K562 (cell line): ENCODE data around the gene CTBP2. TPM values are rescaled to one million over a fixed set of nuclear protein-coding genes. Genes with fewer than 3 reads are reported as not detected.

Experiments
- ATAC-seq: fragments of 200-7000 bp; cut with Tn5 transposase; 3 replicates; pipeline ENCODE4 v1.9.1; 2020; ENCODE audit warnings: moderate library complexity
- BruUV-seq: library from RNA; stranded (reverse); fragments of 400-500 nt; replicated peaks from 2 replicates; lab custom pipeline; 2021; lab: Mats Ljungman, UMichigan
- CTCF ChIA-PET: fragments of 300-600 bp; formaldehyde crosslinking; extraction: SDS; loops from one replicate; lab custom pipeline; 2021; ENCODE audit warnings: low intra/inter-chr PET ratio; lab: Yijun Ruan, JAX
- POLR2A ChIA-PET: fragments of 300-600, 350-650 bp; sonication (Branson Sonifier 250); formaldehyde crosslinking; extraction: SDS; loops from one replicate; lab custom pipeline; 2021; ENCODE audit warnings: antibody characterized with exemption, inconsistent platforms; lab: Yijun Ruan, JAX
- DNase-seq, 4 experiments: peaks; one replicate each; pipeline versions ENCODE4 v3.0.0 to v3.0.0-alpha.2; 2011 to 2018; ENCODE audit warnings: low spot score in 3 of 4, mixed read lengths in 3 of 4; ENCODE audit errors: extremely low read depth in 1 of 4
- FAIRE-seq: peaks from 2 replicates; lab custom pipeline; 2011; peaks lifted over from hg19 to GRCh38; lab: Jason Lieb, UNC
- H2AFZ ChIP-seq: 2 replicates; pipeline ENCODE4 v1.6.0; 2011; ENCODE audit warnings: low read depth, low read length, control low read depth, inconsistent platforms
- H3K27ac ChIP-seq: fragments of 200-600 bp; 3 replicates; pipeline ENCODE4 v1.8.0; 2011; ENCODE audit warnings: low read depth, mild to moderate bottlenecking, control low read depth, inconsistent platforms, low read length, moderate library complexity, mixed read lengths; ENCODE audit errors: extremely low read depth
- H3K27me3 ChIP-seq, 2 experiments: fragments of 300-600 bp in 1 of 2; 2 replicates in 1 of 2; 3 replicates in 1 of 2; pipeline versions ENCODE4 v1.6.0 to v1.8.0; 2011; ENCODE audit warnings: inconsistent platforms in 2 of 2, low read length in 2 of 2, mild to moderate bottlenecking in 1 of 2, mixed read lengths in 1 of 2, moderate library complexity in 1 of 2; ENCODE audit not compliant: control insufficient read depth in 2 of 2, insufficient read depth in 2 of 2
- H3K36me3 ChIP-seq: fragments of 300-600 bp; 3 replicates; pipeline ENCODE4 v1.8.0; 2011; ENCODE audit warnings: mild to moderate bottlenecking, low read length, inconsistent platforms; ENCODE audit not compliant: control insufficient read depth, insufficient read depth
- H3K4me1 ChIP-seq, 2 experiments: fragments of 200-600 bp in 1 of 2; replicated peaks in 1 of 2; 2 replicates in 1 of 2; 3 replicates in 1 of 2; pipeline versions ENCODE4 v1.5.1 to v1.8.0; 2011; ENCODE audit warnings: inconsistent platforms in 2 of 2, low read length in 2 of 2, mild to moderate bottlenecking in 1 of 2, mixed read lengths in 1 of 2, moderate library complexity in 1 of 2; ENCODE audit not compliant: control insufficient read depth in 2 of 2, insufficient read depth in 2 of 2
- H3K4me2 ChIP-seq: 2 replicates; pipeline ENCODE4 v1.6.1; 2011; ENCODE audit warnings: low read length, control low read depth, inconsistent platforms, mixed read lengths; ENCODE audit not compliant: insufficient read depth
- H3K4me3 ChIP-seq: fragments of 200-600 bp; sonication (generic), shearing (Covaris generic); 2 replicates; pipeline ENCODE4 v1.5.1; 2016; ENCODE audit warnings: control low read depth, inconsistent platforms
- H3K79me2 ChIP-seq: fragments of 200-600 bp; 3 replicates; pipeline ENCODE4 v1.8.0; 2011; ENCODE audit warnings: low read length, inconsistent platforms; ENCODE audit not compliant: control insufficient read depth, insufficient read depth
- H3K9ac ChIP-seq, 2 experiments: 2 replicates each; pipeline versions ENCODE4 v1.6.0 to v1.6.1; 2011; ENCODE audit warnings: low read depth in 2 of 2, low read length in 2 of 2, control low read depth in 1 of 2, inconsistent platforms in 1 of 2, mild to moderate bottlenecking in 1 of 2, mixed read lengths in 1 of 2; ENCODE audit not compliant: insufficient read depth in 1 of 2
- H3K9me1 ChIP-seq: one replicate; pipeline ENCODE4 v1.6.0; 2011; ENCODE audit warnings: inconsistent platforms, mild to moderate bottlenecking, low read length, moderate library complexity; ENCODE audit not compliant: control insufficient read depth, insufficient read depth
- H3K9me3 ChIP-seq: replicated peaks from 2 replicates; pipeline ENCODE4 v1.5.1; 2011; ENCODE audit warnings: low read depth, low read length, inconsistent platforms; ENCODE audit not compliant: control insufficient read depth, insufficient read depth
- H4K20me1 ChIP-seq: replicated peaks from 2 replicates; pipeline ENCODE4 v1.6.1; 2011; ENCODE audit warnings: low read length, inconsistent platforms, mixed read lengths; ENCODE audit not compliant: control insufficient read depth, insufficient read depth
- HDAC6 ChIP-seq: IDR thresholded peaks from 2 replicates; pipeline ENCODE4 v1.6.1; 2012; ENCODE audit warnings: low read depth, mild to moderate bottlenecking, control low read depth, inconsistent platforms, low read length, moderate library complexity
- NCOA6 ChIP-seq: fragments of 450-650 bp; IDR thresholded peaks from 2 replicates; pipeline ENCODE4 v1.6.1; 2017; ENCODE audit warnings: mild to moderate bottlenecking
- POLR2G ChIP-seq: fragments of 200-400 bp; formaldehyde crosslinking; IDR thresholded peaks from 2 replicates; pipeline ENCODE4 v1.6.1; 2017; ENCODE audit warnings: low read depth, mild to moderate bottlenecking, antibody characterized with exemption, low read length, moderate library complexity
- TAF7 ChIP-seq: fragments of 450-650 bp; IDR thresholded peaks from 2 replicates; pipeline ENCODE4 v1.6.1; 2016; ENCODE audit warnings: missing genetic modification characterization, missing compliant biosample characterization
- WHSC1 ChIP-seq: IDR thresholded peaks from one replicate; pipeline ENCODE4 v1.6.1; 2012; ENCODE audit warnings: low read length, control low read depth, inconsistent platforms
- WGBS: fragments of 100-300 bp; shearing (Covaris generic); methylation state at CpG from one replicate; pipeline ENCODE4 v1.1.6; 2016; ENCODE audit warnings: low coverage, mixed read lengths; ENCODE audit not compliant: insufficient coverage; ENCODE audit errors: missing lambda C conversion rate; 5-methylcytosine and 5-hydroxymethylcytosine counted together
- in situ Hi-C: fragments of 300-500 bp; cut with MboI; formaldehyde crosslinking; loops from 4 replicates; pipeline ENCODE4 v1.15.0; 2018; ENCODE audit warnings: inconsistent platforms, mixed read lengths
- intact Hi-C: fragments of 100-400 bp; cut with micrococcal nuclease; formaldehyde crosslinking; loops from 2 replicates; pipeline ENCODE4 v1.14.2; 2022
- polyA plus RNA-seq, 8 experiments: library from polyadenylated mRNA; depleted of rRNA in 4 of 8; stranded (reverse) in 5 of 8; unstranded in 3 of 8; fragments of >200 nt; fragmentation: Nextera tagmentation in 2 of 8; fragmentation: Illumina TruSeq in 1 of 8; extraction: Ambion mirVana in 2 of 8; extraction: Trizol in 1 of 8; gene quantifications; 2 replicates each; pipeline versions ENCODE4 v1.2.1 to v1.2.3, GENCODE V29; 2011 to 2014; ENCODE audit warnings: inconsistent platforms in 1 of 8, missing spikeins in 1 of 8
- total RNA-seq, 7 experiments: library from RNA; depleted of rRNA in 6 of 7; stranded (reverse); fragments of >200 nt in 6 of 7; fragmentation: Illumina TruSeq in 2 of 7; extraction: Trizol in 2 of 7; gene quantifications; 2 replicates each; pipeline versions ENCODE4 v1.2.1 to v1.2.3, GENCODE V29; 2011 to 2021; ENCODE audit warnings: low replicate concordance in 1 of 7
- TF ChIP-seq, protein P1 (sequence below), 2 experiments: fragments of 450-650 bp; IDR thresholded peaks; 2 replicates each; pipeline ENCODE4 v1.6.1; 2016; ENCODE audit warnings: mild to moderate bottlenecking in 2 of 2, borderline replicate concordance in 1 of 2, low read depth in 1 of 2, moderate library complexity in 1 of 2

Gene CTBP2
- total and polyA plus RNA-seq, 9 of the 15 experiments (the other 6 are each of a cell fraction or from before 2014, with no cell fraction given) = 1.3 to 8.8 (median 5.1) TPM

DNA sequence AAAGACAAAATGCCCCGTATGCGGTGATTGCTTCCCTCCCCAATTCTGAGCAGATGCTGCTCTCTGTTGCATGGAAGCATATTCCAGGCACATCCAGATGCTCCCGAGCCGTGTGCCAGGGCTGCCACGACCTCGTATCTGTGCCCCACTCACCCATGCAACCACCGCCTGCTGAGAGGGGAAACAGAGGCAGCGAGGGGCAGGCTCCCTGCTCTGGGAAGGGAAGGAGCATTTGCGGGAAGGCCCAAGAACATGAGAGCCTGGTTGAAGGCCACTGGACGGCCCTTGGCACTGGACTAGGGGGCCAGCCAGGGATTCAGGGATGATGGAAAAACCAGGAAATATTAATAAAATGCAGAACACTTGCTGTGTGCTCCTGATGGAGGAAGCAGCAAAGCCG, 89.4 kb downstream of the CTBP2 start:
- H3K27me3 ChIP-seq = no peaks in the 10 kb centered on the region
- ATAC-seq (no peak), DNase-seq (no peak), FAIRE-seq (no peak)
- CTCF ChIA-PET = no interaction called here
- peaks cover 48% of the 10 kb centered on the region for H3K79me2 ChIP-seq
- H3K4me1 ChIP-seq = no peaks in the 10 kb centered on the region; a peak in 1 of 5 replicates
- H3K4me3 ChIP-seq = no peak overlapping the region
- intact Hi-C loops (no loop called here), in situ Hi-C loops (no loop called here)
- POLR2A ChIA-PET = no interaction called here
- no TSS peak for BruUV-seq
- no peak overlapping the region for H2AFZ ChIP-seq
- H3K27ac ChIP-seq = no peak overlapping the region
- H3K9me3 ChIP-seq = no peaks in the 10 kb centered on the region
- H3K36me3 ChIP-seq = peaks cover 25% of the 10 kb centered on the region; the same call in 2 of the 3 replicates
- H3K4me2 ChIP-seq = no peak overlapping the region
- peaks cover 2% of the 10 kb centered on the region for H3K9me1 ChIP-seq
- TF ChIP-seq POLR2G (no peak), HDAC6 (no peak), NCOA6 (no peak), WHSC1 (no peak), TAF7 (tag) (no peak)
- TF ChIP-seq, protein P1, sequence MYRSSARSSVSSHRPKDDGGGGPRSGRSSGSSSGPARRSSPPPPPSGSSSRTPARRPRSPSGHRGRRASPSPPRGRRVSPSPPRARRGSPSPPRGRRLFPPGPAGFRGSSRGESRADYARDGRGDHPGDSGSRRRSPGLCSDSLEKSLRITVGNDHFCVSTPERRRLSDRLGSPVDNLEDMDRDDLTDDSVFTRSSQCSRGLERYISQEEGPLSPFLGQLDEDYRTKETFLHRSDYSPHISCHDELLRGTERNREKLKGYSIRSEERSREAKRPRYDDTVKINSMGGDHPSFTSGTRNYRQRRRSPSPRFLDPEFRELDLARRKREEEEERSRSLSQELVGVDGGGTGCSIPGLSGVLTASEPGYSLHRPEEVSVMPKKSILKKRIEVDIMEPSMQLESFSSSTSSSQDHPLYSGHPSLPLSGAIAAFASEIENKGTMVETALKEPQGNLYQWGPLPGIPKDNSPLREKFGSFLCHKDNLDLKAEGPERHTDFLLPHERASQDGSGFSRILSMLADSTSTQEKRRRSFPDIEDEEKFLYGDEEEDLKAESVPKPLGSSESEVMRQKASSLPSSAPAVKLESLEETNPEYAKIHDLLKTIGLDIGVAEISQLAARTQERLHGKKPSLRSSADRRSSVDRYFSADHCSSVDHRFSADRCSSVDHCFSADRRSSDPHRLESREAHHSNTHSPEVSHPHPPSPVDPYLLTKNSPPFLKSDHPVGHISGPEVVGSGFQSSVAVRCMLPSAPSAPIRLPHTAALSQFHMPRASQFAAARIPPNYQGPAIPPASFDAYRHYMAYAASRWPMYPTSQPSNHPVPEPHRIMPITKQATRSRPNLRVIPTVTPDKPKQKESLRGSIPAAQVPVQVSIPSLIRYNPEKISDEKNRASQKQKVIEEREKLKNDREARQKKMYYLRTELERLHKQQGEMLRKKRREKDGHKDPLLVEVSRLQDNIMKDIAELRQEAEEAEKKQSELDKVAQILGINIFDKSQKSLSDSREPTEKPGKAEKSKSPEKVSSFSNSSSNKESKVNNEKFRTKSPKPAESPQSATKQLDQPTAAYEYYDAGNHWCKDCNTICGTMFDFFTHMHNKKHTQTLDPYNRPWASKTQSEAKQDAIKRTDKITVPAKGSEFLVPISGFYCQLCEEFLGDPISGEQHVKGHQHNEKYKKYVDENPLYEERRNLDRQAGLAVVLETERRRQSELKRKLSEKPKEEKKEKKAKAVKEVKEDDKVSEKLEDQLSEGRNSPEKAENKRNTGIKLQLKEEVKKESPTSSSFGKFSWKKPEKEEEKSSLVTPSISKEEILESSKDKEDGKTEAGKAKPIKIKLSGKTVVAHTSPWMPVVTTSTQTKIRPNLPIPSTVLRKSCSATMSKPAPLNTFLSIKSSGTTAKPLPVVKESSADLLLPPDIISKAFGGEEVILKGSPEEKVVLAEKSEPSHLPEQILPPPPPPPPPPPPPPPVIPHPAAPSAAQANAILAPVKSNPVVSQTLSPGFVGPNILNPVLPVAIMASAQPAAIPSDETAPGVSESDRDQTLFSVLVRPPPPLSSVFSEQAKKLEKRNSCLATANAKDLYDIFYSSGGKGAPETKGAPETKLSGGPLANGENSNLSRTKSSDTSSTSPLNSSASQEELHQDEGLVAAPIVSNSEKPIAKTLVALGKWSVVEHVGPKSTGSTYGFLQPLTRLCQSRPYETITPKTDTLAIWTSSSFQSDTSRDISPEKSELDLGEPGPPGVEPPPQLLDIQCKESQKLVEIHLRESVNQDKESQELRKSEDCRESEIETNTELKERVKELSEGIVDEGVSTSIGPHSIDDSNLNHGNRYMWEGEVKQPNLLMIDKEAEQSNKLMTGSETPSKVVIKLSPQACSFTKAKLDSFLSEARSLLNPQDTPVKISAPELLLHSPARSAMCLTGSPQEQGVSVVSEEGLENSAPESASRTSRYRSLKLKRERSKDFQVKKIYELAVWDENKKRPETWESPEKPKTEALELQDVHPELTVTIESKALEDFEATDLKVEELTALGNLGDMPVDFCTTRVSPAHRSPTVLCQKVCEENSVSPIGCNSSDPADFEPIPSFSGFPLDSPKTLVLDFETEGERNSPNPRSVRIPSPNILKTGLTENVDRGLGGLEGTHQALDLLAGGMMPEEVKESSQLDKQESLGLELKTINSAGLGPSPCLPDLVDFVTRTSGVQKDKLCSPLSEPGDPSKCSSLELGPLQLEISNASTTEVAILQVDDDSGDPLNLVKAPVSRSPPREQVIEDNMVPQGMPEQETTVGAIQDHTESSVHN (IDR thresholded peaks at IDR 0.05; ENCODE audit: borderline replicate concordance in 1 of 2, low read depth in 1 of 2) = no peak
- H4K20me1 ChIP-seq = peaks cover 17% of the 10 kb centered on the region
- H3K9ac ChIP-seq = no peak overlapping the region
- WGBS = 86% methylated on average over 5 of the region's 11 CpGs
